ENCODE data around the gene LUC7L. TPM values are rescaled to one million over a fixed set of nuclear protein-coding genes. Genes with fewer than 3 reads are reported as not detected.

The LUC7L gene
- total and polyA plus RNA-seq, 10 of the 15 experiments (the other 5 are each of a cell fraction or from before 2014, with no cell fraction given), result 2.3 to 59.6 (median 44.1) TPM

DNA sequence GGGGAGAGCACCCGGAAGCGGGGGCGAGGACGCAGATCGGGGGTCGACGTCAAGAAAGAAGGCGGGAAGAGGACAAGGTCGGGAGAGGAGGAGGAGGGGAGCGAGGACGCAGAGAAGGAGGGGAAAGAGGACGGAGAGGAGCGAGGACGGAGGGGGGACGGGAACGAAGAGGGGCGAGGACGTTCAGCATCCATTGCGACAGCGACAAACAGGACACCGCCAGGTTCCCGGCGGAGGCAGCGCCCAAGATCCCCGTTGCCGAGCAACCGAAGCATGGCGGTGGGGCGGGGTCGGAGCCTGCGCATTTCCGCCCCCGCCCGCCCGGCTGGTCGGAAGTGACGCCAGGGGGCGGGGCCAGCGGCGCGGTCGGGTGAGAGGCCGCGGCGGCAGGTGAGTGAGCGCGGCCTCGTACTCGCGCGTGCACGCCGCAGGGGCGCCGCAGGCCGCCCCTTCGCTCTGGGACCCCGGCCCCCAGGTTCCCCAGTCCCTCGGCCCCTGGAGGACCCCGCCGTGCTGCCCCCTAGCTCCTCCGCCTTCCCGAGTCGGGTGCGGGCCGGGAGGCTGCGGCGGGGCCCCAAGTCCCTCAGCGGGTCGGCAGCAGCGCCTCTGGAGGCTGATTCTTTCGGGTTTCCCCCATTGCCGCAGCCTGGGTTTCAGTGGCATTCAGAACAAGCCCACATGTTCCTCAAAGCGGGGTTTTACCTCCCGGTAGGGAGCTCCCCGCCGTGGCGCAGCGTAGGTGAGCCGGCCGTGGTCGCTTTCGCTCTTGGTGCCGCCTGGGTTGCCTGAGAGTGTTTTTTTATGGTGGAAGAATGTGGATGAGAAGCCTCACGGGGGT, 5.4 kb upstream of the LUC7L start, which contains the start of gene FAM234A (continued):
- peak; percentile 38; the same call in 2 of the 3 replicates for TF ChIP-seq POU2F2 (IDR thresholded peaks at IDR 0.05; ENCODE audit: borderline replicate concordance, low read depth, low read length)
- no peak; the same call in 1 of the 2 replicates for TF ChIP-seq TCF12 (IDR thresholded peaks at IDR 0.05; ENCODE audit: low read depth, low read length)
- TF ChIP-seq POLR2A (IDR thresholded peaks at IDR 0.05; ENCODE audit: low read depth, low read length), result peak; percentile 87
- TF ChIP-seq SUPT20H (IDR thresholded peaks at IDR 0.05; ENCODE audit: borderline replicate concordance, control insufficient read depth, low read depth, low read length), result no peak
- TF ChIP-seq, protein P1, sequence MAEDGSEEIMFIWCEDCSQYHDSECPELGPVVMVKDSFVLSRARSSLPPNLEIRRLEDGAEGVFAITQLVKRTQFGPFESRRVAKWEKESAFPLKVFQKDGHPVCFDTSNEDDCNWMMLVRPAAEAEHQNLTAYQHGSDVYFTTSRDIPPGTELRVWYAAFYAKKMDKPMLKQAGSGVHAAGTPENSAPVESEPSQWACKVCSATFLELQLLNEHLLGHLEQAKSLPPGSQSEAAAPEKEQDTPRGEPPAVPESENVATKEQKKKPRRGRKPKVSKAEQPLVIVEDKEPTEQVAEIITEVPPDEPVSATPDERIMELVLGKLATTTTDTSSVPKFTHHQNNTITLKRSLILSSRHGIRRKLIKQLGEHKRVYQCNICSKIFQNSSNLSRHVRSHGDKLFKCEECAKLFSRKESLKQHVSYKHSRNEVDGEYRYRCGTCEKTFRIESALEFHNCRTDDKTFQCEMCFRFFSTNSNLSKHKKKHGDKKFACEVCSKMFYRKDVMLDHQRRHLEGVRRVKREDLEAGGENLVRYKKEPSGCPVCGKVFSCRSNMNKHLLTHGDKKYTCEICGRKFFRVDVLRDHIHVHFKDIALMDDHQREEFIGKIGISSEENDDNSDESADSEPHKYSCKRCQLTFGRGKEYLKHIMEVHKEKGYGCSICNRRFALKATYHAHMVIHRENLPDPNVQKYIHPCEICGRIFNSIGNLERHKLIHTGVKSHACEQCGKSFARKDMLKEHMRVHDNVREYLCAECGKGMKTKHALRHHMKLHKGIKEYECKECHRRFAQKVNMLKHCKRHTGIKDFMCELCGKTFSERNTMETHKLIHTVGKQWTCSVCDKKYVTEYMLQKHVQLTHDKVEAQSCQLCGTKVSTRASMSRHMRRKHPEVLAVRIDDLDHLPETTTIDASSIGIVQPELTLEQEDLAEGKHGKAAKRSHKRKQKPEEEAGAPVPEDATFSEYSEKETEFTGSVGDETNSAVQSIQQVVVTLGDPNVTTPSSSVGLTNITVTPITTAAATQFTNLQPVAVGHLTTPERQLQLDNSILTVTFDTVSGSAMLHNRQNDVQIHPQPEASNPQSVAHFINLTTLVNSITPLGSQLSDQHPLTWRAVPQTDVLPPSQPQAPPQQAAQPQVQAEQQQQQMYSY (CRISPR knock-in tag; IDR thresholded peaks at IDR 0.05), result no peak
- no peak for TF ChIP-seq KAT2A (conservative IDR thresholded peaks at IDR 0.05; ENCODE audit: control insufficient read depth, low read depth, low read length)
- no peak for TF ChIP-seq HDAC2 (IDR thresholded peaks at IDR 0.05)
- peak; percentile 97 for TF ChIP-seq LARP7 (IDR thresholded peaks at IDR 0.05)
- no peak for TF ChIP-seq CBX3 (IDR thresholded peaks at IDR 0.05; ENCODE audit: borderline replicate concordance, low read depth)
- peak; percentile 68 for TF ChIP-seq FOXK2 (IDR thresholded peaks at IDR 0.05)
- TF ChIP-seq, protein P2, sequence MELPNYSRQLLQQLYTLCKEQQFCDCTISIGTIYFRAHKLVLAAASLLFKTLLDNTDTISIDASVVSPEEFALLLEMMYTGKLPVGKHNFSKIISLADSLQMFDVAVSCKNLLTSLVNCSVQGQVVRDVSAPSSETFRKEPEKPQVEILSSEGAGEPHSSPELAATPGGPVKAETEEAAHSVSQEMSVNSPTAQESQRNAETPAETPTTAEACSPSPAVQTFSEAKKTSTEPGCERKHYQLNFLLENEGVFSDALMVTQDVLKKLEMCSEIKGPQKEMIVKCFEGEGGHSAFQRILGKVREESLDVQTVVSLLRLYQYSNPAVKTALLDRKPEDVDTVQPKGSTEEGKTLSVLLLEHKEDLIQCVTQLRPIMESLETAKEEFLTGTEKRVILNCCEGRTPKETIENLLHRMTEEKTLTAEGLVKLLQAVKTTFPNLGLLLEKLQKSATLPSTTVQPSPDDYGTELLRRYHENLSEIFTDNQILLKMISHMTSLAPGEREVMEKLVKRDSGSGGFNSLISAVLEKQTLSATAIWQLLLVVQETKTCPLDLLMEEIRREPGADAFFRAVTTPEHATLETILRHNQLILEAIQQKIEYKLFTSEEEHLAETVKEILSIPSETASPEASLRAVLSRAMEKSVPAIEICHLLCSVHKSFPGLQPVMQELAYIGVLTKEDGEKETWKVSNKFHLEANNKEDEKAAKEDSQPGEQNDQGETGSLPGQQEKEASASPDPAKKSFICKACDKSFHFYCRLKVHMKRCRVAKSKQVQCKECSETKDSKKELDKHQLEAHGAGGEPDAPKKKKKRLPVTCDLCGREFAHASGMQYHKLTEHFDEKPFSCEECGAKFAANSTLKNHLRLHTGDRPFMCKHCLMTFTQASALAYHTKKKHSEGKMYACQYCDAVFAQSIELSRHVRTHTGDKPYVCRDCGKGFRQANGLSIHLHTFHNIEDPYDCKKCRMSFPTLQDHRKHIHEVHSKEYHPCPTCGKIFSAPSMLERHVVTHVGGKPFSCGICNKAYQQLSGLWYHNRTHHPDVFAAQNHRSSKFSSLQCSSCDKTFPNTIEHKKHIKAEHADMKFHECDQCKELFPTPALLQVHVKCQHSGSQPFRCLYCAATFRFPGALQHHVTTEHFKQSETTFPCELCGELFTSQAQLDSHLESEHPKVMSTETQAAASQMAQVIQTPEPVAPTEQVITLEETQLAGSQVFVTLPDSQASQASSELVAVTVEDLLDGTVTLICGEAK (IDR thresholded peaks at IDR 0.05; ENCODE audit: borderline replicate concordance), result peak; percentile 76; the same call in 1 of the 2 replicates
- TF ChIP-seq, protein P3, sequence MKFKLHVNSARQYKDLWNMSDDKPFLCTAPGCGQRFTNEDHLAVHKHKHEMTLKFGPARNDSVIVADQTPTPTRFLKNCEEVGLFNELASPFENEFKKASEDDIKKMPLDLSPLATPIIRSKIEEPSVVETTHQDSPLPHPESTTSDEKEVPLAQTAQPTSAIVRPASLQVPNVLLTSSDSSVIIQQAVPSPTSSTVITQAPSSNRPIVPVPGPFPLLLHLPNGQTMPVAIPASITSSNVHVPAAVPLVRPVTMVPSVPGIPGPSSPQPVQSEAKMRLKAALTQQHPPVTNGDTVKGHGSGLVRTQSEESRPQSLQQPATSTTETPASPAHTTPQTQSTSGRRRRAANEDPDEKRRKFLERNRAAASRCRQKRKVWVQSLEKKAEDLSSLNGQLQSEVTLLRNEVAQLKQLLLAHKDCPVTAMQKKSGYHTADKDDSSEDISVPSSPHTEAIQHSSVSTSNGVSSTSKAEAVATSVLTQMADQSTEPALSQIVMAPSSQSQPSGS (IDR thresholded peaks at IDR 0.05; ENCODE audit: low read length), result no peak
- TF ChIP-seq, protein P4, sequence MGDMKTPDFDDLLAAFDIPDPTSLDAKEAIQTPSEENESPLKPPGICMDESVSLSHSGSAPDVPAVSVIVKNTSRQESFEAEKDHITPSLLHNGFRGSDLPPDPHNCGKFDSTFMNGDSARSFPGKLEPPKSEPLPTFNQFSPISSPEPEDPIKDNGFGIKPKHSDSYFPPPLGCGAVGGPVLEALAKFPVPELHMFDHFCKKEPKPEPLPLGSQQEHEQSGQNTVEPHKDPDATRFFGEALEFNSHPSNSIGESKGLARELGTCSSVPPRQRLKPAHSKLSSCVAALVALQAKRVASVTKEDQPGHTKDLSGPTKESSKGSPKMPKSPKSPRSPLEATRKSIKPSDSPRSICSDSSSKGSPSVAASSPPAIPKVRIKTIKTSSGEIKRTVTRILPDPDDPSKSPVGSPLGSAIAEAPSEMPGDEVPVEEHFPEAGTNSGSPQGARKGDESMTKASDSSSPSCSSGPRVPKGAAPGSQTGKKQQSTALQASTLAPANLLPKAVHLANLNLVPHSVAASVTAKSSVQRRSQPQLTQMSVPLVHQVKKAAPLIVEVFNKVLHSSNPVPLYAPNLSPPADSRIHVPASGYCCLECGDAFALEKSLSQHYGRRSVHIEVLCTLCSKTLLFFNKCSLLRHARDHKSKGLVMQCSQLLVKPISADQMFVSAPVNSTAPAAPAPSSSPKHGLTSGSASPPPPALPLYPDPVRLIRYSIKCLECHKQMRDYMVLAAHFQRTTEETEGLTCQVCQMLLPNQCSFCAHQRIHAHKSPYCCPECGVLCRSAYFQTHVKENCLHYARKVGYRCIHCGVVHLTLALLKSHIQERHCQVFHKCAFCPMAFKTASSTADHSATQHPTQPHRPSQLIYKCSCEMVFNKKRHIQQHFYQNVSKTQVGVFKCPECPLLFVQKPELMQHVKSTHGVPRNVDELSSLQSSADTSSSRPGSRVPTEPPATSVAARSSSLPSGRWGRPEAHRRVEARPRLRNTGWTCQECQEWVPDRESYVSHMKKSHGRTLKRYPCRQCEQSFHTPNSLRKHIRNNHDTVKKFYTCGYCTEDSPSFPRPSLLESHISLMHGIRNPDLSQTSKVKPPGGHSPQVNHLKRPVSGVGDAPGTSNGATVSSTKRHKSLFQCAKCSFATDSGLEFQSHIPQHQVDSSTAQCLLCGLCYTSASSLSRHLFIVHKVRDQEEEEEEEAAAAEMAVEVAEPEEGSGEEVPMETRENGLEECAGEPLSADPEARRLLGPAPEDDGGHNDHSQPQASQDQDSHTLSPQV (IDR thresholded peaks at IDR 0.05), result peak; percentile 85
- TF ChIP-seq RAD51 (IDR thresholded peaks at IDR 0.05), result no peak
- peak; percentile 91 for TF ChIP-seq BMI1 (IDR thresholded peaks at IDR 0.05; ENCODE audit: borderline replicate concordance)
